Fibroblast of skin of left biceps (primary cell): ENCODE measurements around the gene NDUFAF7.
"Not testable (repeated sequence)": the region's sequence is repeated elsewhere in the genome, so short reads cannot be mapped to it uniquely, and the experiment has no call there.

Experiments
- DNase-seq, 2 experiments: peaks; one replicate each; pipeline ENCODE4 v3.0.0-alpha.2; 2013; ENCODE audit warnings: low read depth in 2 of 2

The NDUFAF7 gene

DNA sequence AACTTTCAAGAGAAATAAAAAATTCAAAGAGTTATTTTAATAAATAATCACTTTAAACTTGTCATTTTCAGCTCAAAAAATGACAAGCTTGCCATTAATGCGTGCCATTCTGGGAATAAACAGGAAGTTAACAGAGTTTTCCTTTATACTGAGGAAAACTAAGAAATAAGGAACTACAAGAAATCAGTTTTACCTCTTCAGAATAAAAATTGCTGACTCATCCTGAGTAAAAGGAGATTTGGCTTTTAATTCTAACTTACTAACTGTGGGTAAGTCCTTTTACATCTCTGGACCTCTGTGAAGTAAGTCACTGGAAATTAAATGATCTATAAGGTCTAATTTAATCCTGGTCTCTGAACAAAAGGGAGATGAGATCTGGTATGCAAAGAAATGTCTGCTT is 16.2 kb upstream of the NDUFAF7 start:
- no peak for DNase-seq

DNA sequence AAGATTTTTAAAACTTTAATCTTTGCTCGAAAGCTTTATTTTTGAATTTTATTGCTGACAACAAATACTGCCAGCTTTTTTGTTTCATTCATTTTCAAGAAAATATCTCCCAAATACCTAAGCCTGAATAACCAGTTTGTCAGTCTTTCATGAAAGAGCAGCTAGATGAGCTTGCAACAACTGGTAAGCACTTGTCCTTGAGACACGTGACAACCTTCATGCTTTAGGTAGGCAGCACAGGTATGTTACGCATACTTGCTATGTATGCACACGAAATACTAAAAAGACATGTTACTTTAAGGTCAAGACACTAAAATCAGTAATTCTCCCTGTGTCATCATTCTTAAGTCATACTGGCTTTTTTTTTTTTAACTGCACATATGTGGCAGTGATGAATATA is 12.4 kb upstream of the NDUFAF7 start:
- DNase-seq, result no peak

DNA sequence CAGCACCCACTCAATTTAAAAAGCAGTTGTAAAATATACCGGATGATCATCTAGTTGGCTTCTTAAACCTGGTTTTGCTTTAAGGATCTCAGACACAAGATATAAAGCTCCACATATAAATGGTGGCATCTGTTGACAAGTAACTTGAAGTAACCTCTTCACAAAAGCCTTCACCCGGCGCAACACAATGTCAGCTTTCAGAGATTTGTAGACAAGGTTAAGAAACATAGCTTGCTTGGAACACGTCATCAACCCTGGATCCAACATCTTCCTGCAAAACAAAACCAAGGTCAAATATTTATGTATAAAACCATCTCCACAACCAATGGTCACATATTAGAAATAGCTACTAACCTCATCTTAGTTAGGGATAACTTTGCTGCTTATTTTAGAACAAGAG is 8.3 kb upstream of the NDUFAF7 start:
- no peak for DNase-seq

DNA sequence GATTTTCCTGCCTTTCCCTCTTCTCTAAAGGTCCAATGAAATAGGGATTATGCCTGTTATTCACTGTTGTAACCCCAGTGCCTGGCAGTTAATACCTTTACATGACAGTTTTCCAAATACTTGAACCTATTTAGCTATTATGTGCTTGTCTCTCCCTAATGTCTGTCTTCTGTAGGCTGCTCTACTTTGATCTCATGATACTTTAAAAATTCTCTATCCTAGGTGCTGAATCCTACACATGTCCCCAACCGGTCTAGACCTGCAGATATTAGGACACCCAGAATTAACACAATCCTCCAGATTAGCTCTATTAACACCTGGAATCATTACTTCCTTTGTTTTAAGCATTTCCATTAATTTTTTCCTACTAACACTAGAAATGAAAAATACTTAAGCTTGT is 7.4 kb upstream of the NDUFAF7 start:
- no peak for DNase-seq

DNA sequence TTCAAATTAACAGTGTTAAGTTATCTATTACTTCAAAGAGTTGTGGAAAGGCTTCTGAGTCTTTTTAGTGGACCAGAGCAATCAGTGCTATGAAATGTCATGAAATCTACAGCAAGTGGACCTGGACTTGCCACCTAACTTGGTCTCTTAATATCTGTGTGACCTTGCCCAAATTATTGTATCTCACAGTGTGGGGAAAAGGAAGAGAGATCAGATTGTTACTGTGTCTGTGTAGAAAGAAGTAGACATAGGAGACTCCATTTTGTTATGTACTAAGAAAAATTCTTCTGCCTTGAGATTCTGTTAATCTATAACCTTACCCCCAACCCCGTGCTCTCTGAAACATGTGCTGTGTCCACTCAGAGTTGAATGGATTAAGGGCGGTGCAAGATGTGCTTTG is 6.3 kb upstream of the NDUFAF7 start:
- not testable (repeated sequence) for DNase-seq

DNA sequence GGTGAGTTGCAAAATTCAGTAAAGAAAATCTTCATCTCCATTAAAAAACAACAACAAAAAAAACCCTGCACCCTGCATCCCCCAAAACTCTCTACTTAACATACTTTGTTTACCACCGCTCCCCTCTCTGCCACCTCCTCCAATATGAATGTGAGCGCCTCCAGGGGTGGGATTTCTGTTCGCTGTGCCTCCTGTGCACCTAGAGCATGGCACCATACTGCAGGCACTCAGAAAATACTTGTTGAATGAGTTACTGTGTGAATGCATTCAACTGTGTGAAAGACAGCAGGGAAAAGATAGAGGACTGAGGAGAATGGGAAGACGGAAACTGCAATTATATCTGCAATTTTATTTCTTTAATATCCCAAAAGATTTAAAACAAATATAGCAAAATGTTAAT is 4.6 kb upstream of the NDUFAF7 start:
- no peak for DNase-seq

DNA sequence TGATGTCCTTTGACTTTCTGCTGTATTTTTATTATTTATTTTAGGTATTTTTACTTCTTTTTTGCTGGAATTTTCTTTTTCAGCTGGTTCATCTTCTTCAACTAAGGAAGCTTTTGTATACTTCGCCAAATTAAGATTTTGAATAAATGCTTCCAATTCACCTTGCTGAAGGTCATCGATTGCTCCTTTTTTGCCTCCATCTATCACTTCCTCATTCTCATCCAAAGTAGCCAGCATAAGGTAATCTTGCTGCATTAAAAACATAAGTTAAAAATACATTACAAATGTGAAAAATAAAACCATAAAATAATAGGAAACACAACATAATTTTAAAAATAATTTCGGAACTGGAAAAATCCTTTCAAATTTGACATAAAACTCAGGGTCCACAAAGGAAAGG is 2.7 kb upstream of the NDUFAF7 start:
- DNase-seq, result no peak

DNA sequence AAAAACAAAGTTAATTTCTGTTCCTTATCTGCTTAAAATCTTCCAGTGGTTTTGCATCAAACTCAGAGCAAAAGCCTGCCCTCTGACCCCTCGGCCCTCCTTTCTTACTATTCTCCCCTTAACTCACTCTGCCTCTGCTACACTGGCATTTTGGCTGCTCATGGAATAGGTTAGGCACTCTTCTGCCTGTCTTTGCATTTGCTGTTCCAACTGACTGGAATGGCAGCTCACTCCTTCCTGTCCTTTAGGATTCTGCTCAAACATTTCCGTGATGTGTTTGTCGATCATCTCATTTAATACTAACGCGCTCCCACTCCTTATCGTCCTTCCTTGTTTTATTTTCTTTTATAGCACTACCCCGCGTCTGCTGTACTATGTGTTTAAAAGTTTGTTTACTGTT is 877 bp upstream of the NDUFAF7 start:
- no peak for DNase-seq

DNA sequence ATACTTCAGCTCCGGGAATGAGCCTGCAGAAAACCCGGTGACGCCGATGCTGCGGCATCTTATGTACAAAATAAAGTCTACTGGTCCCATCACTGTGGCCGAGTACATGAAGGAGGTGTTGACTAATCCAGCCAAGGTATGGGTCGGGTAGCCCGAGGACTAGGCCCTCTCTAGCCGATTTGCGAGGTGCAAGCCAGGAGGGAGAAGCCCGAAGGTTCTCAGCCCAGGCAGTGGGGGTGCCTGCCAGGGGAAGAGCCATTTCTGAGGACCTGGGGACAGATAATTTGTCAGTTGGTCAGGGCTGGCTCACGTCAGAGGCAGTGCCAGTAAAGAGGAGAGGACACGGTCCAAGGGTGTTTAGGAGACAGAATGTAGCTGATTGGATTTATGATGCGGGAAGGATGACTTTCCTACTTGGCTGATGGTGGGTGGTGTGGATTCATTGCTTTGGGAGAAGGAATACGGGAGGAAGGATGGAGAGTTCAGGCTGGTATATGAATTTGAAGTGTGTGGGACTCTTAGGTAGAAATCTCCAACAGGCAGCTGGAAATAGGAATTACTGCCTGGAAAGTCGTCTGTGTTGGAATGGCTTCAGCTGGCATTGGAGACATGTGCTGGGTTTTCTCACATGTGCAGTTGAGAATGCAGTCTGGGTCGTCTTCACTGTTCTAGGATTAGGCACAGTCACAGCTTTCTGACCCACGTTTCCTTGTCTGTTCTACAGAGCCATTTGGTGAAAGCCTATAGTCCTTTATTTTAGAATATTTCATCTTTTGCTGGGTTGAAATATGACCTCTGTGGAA is 874 bp downstream of the NDUFAF7 start:
- DNase-seq, result no peak

DNA sequence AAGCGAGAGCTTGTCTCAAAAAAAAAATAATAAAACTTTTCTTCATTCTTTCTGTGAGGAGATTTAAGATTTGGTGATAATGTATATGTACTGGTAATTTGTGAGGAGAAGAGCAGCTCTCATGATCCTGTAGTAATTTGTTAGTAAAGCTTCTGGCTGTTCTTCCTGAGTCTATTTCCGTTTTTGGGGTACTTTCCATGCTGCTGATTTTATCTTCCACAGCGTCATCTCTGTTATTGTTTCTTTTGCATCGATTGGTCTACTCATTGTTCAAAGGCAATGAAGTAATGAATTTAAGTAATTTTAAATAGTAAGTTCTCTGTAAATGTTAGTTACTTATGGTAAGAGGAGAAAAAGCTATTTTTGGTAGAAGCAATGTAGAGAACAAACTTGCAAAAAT is 12.0 kb downstream of the NDUFAF7 start:
- no peak for DNase-seq

DNA sequence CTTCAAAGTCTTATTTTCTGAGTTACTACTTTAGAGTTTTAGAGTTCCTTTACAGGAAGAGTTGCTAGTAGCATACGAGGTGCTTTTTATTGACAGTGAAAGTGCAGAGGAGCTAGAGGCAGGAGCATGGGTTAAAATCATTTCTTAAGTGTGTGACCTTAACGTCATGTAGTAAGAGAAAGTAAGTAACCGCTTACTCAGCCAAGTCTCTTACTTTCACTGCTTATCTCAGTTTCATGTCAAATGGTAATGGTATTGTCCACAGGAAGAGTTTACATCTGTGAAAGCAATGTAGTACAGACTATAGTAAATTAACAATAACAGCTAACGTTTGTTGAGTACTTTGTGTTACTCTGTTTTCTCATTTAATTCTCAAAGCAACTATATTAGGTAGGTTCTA is 12.6 kb downstream of the NDUFAF7 start:
- no peak for DNase-seq

DNA sequence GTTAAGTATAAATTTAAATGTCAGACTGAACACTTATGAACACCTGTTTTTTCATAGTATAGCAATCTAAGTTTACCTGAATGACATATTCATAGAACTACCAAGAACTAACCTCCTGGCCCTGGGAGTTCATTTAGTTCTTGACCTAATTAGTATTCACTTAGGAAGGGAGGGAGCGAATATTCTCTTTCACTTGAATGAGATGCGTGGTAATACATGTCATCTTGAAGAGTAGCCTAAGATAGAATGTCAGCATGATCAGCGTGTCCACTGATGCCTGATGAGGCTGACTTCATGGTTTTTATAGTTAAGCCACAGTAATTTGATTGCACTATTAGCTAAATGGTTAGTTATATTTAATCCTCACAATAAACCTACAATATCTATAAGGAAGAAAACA is 13.3 kb downstream of the NDUFAF7 start:
- DNase-seq, result no peak

DNA sequence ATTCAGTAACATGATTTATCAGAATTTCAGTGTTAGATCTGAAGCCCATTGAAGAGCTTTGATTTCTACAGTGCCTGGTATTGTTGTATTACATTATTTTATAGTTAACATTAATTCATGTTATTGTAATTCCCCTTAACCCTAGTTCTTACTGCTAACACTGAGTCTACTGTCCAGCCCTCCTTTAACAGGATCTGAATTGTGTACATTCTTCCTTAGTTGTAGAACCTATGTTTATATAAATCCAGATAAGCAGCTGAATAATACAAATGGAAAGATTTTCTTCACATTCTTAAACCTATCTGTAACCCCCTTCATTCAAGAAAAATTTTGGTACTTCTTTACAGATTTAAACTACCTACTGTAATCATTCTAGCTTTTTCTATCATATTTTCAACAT is 14.7 kb downstream of the NDUFAF7 start:
- DNase-seq, result no peak

DNA sequence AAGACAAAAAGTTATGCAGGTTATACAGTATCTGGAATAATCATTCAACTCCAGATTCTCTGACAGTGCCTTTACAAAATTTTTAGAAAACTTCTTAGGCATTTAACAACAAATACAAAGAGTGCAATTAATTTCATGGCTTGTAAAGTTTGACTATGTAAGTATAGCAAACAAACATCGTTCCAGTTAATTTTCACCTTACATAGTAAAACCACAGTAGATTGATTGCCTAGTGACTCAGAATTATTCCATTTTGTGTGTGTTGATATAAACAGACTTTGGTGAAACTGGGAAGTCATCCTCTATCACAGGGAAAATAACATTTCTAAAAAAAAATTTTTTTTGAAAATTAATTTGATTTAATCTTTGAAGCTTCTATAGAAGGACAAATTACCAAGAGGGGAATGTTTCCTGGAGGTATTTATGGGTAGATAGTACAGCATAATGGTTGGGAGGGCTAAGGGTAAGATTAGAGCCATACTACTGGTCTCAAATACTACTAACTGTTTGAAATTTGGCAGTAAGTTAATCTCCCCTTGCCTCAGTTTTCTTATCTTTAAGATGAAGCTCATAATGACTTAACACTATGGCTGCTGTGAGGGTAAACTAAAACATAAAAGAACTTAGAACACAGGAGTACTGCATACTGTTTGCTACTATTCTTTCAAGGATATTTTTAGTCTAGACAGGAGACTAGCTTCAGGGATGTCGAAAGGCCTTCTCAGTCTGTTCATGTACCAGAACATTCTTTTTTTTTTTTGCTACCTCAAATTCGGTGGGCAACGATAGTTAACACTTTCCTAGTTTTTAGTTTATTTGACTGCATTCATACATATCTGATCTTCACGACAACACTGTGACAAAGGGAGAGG is 19.6 kb downstream of the NDUFAF7 start:
- no peak for DNase-seq

DNA sequence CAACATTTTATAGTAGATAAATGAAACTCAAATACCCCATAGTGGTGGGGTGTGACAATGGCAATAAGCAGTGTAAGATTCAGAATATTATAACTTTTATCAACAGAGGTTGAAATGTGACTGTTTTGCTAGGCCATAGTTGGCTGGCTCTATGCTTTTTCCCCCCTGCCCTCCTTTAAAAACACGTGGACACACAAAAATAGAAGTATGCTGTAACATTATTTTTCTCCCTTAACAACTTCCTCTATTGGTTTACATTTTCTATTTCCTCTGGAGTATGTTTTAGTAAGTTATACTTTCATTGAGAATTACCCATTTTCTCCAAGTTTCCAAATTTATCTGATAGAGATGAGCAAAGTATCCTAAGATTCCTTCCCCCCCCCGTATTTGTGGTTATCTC is 31.1 kb downstream of the NDUFAF7 start:
- DNase-seq, result no peak

DNA sequence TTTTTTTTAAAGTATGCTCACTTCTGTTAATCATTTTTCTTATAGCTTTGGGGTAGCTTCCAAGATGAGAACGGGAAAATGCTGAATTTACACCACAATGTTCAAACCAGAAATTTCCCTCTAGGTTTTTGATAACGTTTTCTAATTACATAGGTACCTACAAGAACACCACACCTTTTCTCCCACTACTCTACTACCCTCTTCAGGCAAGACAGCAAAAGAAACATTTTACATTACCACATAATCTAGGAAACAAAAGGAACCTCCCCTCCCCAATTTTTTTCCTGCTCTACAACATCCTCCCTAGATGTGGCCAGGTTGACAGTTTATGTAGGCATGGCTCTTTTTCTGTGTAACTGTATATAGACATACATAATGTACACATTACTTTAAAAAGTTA is 32.4 kb downstream of the NDUFAF7 start:
- no peak for DNase-seq

DNA sequence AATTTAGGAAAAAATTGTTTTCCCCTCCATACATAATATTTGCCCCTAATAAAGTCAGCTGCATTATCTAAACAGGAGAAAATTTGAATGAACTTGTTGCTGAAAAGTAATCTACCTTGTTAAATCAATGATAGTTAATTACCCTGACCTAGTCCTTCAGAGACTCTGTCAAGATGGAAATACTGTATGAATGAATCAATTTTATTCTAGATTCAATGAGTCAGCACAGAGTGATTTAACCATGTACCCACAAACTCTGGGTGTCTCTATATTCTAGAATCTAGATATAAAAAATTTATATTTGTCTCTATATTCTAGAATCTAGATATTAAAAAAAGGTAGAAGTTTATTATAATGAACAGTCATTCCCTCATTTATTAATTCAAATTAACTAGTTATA is 36.2 kb downstream of the NDUFAF7 start:
- no peak for DNase-seq

DNA sequence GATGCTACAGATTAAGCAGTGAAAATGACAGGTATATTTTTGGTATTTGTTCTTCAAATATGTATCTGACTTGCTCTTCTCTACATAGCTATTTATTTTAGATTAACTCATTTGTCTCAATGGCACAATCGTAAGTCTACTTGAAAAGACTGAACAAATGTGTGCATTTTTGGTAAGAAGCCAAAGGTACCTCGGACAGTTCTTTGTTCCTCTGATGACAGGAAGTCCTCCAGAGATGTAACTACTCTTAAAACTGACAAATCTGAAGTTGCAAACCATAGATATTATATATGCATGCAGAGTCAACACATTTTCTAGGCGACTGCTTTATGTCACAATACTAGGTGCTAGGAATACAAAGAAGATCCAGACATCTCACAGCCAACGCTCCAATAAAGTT is 36.7 kb downstream of the NDUFAF7 start:
- DNase-seq, result no peak

DNA sequence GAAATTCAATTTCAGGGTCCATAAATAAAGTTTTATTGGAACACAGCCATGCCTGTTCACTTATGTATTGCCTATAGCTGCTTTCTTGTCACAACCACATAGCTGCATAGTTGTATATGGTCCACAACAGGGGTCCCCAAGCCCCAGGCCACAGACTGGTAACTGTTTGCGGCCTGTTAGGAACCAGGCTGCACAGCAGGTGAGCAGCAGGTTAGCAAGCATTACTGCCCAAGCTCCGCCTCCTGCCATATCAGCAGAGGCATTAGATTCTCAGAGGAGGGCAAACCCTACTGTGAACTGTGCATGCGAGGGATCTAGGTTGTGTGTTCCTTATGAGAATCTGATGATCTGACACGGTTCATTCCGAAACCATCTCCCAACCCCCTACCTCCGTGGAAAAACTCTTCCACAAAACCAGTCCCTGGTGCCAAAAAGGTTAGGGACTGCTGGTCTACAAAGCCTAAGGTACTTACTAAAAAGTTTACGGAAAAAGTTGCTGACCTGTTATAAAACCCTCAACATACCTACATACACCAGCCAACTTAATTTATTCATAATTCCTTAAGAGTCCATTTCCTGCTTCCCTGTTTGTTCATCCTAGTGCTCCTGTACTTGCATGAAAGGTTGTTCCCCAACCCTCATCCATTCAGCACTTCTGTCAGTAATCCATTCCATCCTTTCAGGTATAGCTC is 40.1 kb downstream of the NDUFAF7 start:
- DNase-seq, result no peak

DNA sequence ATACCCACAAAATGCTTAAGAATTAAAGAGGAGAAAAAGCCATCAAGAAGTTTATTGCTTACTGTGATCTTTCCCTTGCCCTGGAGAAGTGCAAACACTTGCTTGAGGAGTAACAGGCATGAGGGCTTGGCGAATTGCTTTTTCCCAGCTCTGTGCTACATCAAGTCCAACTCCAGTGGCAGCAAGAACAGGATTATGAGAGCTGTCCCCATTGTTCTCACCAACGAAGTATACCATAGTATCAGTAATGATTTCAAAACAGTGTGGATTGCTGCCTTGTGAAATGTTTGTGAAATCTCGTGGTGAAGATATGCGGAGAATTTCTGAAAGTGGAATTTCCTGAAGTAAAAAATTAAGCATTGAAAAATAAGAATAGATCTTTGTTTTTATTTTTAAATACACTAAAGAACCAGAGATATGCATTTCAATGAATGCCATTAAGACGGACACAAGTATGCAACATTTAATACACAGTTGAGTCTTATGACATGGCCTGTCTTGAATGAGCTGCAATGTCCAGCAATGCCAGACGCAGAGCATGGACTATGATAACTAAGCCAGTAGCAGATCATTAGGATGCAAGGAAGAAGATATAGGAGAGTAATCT is 43.0 kb downstream of the NDUFAF7 start:
- no peak for DNase-seq

DNA sequence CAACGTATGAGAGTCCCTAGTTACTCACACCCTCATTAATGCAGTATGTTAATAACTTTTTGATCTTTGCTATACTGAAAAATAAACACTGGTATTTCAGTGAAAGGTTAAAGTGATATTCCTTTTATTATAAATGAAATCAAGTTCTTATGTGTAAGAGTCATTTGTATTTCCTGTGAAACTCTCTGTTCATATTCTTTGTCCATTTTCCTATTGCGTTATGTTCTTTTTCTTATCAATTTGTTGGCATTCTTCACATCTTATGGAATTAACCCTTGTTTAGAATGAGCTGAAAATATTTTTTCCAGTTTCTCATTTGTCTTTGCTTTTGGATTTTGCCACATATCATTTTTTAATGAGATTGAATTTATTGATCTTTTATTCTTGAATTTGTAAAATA is 44.8 kb downstream of the NDUFAF7 start:
- DNase-seq, result no peak

DNA sequence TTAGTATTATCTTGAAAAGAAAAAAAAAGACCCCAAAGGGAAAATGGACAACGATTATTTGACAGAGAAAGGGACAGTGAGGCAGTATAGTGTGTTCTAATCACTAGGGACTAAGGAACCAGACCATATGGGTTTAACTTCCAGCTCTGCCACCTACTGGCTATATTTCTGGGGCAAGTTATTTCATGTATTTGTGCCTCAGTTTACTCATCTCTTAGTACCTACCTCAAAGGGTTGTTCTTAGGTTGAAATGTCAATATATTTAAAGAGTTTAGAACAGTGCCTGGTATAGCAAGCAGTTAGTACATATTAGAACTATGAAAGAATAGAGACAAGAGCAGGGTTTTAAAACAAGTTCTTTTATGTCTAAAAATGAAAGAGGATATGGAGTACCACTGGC is 50.5 kb downstream of the NDUFAF7 start:
- no peak for DNase-seq
